HG03378 (cell line): ENCODE data around the gene DIRAS1.

Experiments
- ATAC-seq: cut with Tn5 transposase; IDR thresholded peaks from one replicate; pipeline ENCODE4 v1.9.1; 2021; ENCODE audit warnings: mild to moderate bottlenecking, moderate library complexity; ENCODE audit not compliant: unreplicated experiment

Gene DIRAS1

GRCh38 chr19:2728783-2729387 is 7.7 kb upstream of the DIRAS1 start:
- no peak for ATAC-seq

- ATAC-seq, result no peak
These were observed 6.4 kb upstream of the DIRAS1 start for GRCh38 chr19:2727640-2727944.

- ATAC-seq, result no peak
These were observed 5.9 kb upstream of the DIRAS1 start for GRCh38 chr19:2726904-2727639.

GRCh38 chr19:2726160-2726855 is 5.1 kb upstream of the DIRAS1 start:
- ATAC-seq, result no peak

- no peak for ATAC-seq
These were observed 3.0 kb upstream of the DIRAS1 start for GRCh38 chr19:2724148-2724557.

DNA sequence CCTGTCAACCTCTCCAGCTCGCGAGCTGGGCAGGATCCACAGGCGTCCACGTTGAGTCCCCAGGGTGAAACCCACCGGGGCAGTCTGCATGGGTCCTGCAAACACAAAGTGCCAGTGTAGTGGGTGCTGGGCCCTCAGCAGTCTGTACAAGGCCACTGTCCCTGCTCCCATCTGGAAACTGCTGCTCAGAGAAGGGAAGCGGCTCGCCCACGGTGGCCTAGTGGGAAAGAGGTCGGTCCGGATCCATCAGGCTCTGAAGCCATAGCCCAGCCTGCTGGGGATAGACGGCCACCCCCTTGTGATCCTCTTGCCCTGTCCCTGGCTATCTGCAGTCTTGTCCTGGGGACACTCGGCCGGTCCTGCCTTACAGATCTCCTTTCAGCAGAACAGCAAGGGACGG is 2.6 kb upstream of the DIRAS1 start:
- ATAC-seq, result no peak

DNA sequence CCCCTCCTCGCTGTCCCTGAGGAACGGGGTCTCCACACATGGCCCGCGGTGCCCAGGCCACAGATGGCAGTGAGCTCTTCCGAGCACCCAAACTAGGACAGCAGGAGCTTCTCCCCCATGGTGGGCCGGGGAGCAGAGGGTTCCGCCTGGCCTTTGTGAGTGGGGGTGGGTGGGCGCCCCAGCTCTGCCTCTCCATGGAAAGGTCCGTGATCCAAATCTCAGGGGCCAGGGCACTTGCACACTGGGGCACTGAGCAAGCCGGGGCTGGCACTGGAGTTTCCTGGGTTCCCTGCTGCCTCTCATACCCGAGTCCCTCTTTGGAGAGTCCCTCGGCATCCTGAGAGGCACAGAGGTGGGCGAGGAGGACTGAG is 2.2 kb upstream of the DIRAS1 start:
- no peak for ATAC-seq

DNA sequence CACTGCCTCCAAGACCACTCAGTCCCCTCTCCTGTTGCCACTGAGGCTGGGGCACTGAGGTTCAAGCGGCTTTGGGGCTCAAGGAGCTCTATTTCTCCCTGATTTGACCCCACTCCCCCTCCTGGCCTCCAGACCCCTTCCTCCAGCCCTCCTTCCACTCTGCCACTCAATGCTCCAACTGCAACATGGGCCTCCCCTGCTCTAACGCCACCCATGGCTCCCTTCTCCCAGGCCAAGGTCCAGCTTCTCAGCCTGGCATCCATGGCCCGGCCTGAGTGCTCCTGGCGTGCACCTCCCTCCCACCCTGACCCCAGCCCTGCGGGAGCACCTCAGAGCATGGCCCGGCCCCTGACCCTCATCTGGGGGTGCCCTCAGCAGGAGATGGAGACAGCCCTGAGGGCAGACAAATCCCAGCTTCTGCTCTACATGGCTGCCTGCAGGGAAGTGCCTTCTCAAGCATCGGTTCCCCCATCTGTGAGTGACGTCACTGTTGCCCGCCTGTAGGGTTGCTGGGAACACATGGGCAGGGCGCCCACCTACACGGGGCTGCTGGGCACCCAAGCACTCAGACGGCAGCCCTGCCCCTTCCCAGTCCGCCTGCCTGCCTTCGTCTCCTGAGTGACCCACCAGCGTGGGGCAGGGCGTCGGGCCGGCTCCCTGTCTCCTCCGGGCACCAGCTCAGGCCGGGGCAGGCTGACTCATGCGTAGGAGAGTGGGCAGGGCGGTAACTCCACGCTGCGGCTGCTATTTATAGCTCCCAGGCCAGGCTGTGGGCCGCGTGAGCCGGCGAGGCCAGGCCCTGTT is 1.6 kb upstream of the DIRAS1 start:
- no peak for ATAC-seq

DNA sequence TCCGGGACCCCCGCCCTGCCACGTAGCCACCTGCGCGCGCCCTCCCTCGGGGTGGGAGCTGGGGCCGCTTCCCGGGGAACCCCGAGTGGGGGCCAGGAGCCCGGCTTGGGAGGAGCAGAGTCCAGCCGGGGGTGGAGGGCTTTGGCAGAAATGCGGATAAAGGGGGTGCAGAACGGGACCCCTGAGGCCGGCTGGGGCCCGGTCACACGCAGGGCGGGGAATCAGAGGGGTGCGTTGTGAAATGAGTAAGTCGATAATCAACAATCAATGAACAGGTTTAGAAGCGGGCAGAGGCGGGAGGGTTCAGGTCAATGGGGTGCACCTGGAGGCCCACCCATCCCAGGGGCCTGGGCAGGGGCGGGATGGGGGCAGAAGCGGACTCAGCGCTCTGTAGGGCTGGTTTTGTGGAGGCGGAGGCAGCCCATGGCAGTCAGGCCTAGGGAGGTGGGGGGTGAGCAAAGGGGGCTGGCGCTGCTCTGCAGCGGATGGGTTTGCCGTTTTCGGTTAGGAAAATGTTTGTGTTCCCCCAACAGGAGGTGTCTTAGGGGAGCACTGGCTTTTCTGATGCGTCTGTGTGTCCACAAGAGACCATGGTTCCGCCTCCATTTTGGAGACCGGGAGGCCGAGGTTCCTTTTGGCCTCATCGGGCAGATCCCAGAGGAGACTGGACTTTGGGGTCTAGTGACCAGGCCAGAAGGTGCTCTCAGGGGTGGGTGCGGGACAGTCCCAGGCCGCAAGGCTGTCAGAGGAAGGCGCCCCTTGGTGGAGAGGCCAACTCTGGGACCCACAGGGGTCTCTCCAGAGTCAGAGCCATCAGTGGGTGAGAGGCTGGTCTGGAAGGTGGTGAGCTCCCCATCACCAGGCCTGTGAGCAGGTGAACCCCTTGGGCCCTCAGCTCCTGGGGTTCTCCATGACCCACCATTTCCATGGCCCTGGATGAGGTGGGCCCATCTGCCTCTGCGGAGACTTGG is 683 bp upstream of the DIRAS1 start:
- ATAC-seq, result no peak

DNA sequence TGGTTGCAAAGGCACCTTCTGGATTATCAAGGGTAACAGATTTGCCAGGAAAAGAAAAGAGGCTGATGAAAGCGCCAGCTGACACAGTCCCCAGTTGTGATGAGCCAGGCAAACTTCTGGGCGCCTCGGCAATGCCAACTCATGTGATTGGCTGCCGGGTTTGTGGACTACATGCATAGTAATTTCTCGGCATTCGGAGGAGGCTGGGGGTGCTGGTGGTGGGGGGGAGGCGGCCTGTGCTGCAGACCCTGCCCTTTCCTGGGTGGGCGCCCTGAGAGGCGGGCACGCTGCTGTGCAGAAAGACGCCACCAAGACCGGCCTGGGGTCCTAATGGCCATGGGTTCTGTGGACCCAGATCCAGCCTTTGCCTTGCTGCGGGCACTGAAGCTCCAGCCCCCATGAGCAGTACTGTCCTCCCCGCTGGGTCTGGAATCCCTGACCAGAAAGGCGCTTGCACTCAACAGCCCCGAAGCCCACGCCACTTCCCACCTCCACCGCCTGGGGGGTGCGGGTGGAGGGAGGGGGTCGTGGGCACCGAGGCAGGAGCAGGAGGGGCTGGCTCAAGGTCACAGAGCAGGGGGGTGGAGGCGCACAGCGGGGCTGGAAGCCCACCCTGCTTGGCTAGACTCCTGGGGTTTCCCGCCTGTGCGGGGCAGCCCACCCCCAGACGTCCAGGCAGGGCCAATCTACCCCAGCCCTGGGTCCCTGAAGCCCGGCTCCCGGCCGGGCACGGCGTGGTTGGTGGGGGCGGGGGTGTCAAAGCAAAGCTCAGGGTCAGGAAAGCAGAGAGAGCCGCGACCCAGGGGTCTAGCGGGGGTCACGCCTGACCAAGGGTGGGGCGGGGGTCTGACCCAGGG is 1.0 kb downstream of the DIRAS1 start:
- ATAC-seq, result no peak

- ATAC-seq, result no peak
These were observed 1.9 kb downstream of the DIRAS1 start for GRCh38 chr19:2719232-2719735.

GRCh38 chr19:2717638-2718541 is 3.3 kb downstream of the DIRAS1 start:
- no peak for ATAC-seq

DNA sequence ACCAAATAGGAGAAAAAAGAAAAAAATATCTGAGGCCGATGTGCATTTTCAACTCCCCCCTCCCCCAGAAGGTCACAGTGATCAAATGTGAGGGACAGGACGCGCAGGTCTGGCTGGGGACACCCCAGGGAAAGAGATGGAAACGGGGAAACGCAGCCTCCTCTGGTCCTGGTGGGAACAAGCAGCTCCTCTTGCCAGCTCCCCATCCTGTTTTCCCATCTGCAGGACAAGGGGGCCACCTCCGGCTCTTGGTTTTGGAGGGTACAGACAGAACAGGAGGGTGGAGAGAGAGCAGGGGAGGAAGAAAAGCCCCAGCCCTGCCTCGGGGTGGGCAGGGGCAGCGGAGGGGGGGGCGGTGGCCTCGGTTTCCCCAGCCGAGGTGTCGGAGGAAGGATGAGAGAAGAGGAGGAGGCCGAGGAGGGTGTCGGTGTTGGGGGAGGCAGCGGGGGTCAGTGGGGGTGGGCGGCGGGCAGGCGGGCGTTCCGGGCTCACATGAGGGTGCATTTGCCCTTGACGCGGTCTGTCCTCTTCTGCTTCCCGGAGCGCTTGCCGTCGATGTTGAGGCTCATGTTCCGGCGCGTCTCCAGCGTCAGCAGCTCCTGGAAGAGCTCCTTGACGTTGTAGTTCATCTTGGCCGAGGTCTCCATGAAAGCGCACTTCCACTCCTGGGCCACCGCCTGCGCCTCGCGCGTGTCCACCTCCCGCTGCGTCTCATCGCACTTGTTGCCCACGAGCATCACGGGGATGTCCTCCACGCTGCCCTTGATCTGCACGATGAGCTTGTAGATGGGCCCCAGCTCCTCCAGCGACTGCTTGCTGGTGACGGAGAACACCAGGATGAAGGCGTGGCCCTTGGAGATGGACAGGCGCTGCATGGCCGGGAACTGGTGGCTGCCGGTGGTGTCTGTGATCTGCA is 4.2 kb downstream of the DIRAS1 start:
- no peak for ATAC-seq

GRCh38 chr19:2716275-2716650 is 4.9 kb downstream of the DIRAS1 start:
- ATAC-seq, result no peak

GRCh38 chr19:2715470-2716274 is 5.5 kb downstream of the DIRAS1 start:
- ATAC-seq, result no peak

GRCh38 chr19:2714531-2715269 is 6.5 kb downstream of the DIRAS1 start:
- no peak for ATAC-seq
